Progenitor cell of endocrine pancreas (in vitro differentiated cells): ENCODE data around the gene CAPZA1. TPM values are rescaled to one million over a fixed set of nuclear protein-coding genes. Genes with fewer than 3 reads are reported as not detected.
A peak's percentile ranks its signal among the peaks of the same experiment; 100 is the strongest.

ENCODE experiments used
- DNase-seq: peaks from one replicate; pipeline ENCODE4 v3.0.0; 2021; ENCODE audit warnings: low spot score; ENCODE audit not compliant: unreplicated experiment
- H3K27ac Mint-ChIP-seq: 2 replicates; pipeline ENCODE4 v1.8.0; 2021; ENCODE audit warnings: mild to moderate bottlenecking, moderate library complexity, mixed read lengths
- H3K27me3 Mint-ChIP-seq: 2 replicates; pipeline ENCODE4 v1.8.0; 2021; ENCODE audit warnings: mixed read lengths
- H3K36me3 Mint-ChIP-seq: 2 replicates; pipeline ENCODE4 v1.8.0; 2022; ENCODE audit warnings: mixed read lengths; ENCODE audit not compliant: insufficient read depth
- H3K4me1 Mint-ChIP-seq: 2 replicates; pipeline ENCODE4 v1.8.0; 2021; ENCODE audit warnings: low read depth, mixed read lengths
- H3K4me3 Mint-ChIP-seq: 2 replicates; pipeline ENCODE4 v1.8.0; 2021; ENCODE audit warnings: low read depth, mild to moderate bottlenecking, moderate library complexity, mixed read lengths
- H3K9me3 Mint-ChIP-seq: 2 replicates; pipeline ENCODE4 v1.8.0; 2021; ENCODE audit warnings: low read depth, mixed read lengths
- total RNA-seq: library from RNA; stranded (reverse); gene quantifications from 2 replicates; pipeline ENCODE4 v1.2.1, GENCODE V29; 2021
- TF ChIP-seq, protein P1 (sequence below): fragments of 200-600 bp; sonication (generic); IDR thresholded peaks from one replicate; pipeline ENCODE4 v1.5.0; 2021; ENCODE audit warnings: antibody characterized with exemption, mild to moderate bottlenecking; ENCODE audit not compliant: unreplicated experiment

Gene CAPZA1
- total RNA-seq, 1 donor from 2014 or later: 129 TPM

DNA sequence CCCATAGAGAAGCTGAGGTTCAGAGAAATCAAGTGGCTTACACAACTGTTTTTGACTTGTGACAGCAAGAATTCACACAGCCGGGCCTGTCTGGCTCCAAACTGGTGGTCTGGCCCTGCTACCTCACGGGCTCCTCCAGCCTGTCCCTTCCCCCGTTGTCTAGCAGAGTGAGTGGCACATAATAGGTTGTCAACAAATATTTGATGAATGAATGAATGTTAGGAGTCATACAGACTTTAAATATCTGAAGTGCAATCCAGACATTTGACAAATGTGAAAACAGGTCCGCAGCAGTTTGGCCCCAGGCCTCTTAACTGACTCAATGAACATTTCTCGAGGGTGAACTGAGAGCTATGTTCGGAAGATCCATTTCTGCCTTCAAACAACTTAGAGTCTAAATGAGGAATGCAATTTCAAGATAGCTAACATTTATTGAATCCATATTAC is 88.4 kb downstream of the CAPZA1 start:
- peaks cover 26% of the 10 kb centered on the region for H3K4me1 Mint-ChIP-seq
- peak overlapping the region; percentile 72 for H3K4me3 Mint-ChIP-seq
- H3K9me3 Mint-ChIP-seq: no peaks in the 10 kb centered on the region
- no peak for DNase-seq
- H3K27ac Mint-ChIP-seq: no peak overlapping the region
- peaks cover 57% of the 10 kb centered on the region for H3K27me3 Mint-ChIP-seq
- no peaks in the 10 kb centered on the region for H3K36me3 Mint-ChIP-seq
- TF ChIP-seq, protein P1, sequence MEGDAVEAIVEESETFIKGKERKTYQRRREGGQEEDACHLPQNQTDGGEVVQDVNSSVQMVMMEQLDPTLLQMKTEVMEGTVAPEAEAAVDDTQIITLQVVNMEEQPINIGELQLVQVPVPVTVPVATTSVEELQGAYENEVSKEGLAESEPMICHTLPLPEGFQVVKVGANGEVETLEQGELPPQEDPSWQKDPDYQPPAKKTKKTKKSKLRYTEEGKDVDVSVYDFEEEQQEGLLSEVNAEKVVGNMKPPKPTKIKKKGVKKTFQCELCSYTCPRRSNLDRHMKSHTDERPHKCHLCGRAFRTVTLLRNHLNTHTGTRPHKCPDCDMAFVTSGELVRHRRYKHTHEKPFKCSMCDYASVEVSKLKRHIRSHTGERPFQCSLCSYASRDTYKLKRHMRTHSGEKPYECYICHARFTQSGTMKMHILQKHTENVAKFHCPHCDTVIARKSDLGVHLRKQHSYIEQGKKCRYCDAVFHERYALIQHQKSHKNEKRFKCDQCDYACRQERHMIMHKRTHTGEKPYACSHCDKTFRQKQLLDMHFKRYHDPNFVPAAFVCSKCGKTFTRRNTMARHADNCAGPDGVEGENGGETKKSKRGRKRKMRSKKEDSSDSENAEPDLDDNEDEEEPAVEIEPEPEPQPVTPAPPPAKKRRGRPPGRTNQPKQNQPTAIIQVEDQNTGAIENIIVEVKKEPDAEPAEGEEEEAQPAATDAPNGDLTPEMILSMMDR: no peak

DNA sequence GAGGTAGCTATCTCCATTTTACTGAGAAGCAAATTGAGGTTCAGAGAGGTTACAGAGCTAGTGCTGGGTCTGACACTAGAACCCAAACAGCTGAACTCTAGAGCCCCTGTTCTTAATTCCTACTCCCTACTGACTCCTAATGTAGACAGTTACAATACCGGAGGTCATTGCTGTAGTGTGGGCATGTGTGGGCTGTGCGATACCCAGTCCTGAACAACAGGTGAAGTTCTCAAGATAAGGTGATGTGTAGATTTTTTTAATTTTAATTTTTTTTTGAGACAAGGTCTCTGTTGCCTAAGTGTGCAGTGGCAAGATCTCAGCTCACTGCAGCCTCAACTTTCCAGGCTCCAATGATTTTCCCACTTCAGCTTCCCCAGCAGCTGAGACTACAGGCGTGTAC is 88.9 kb downstream of the CAPZA1 start:
- Mint-ChIP-seq H3K27me3 (peaks cover 61% of the 10 kb centered on the region), H3K4me1 (peaks cover 23% of the 10 kb centered on the region), H3K4me3 (no peak overlapping the region), H3K27ac (no peak overlapping the region), H3K36me3 (no peaks in the 10 kb centered on the region), H3K9me3 (no peaks in the 10 kb centered on the region)
- TF ChIP-seq, protein P1: no peak
- no peak for DNase-seq

DNA sequence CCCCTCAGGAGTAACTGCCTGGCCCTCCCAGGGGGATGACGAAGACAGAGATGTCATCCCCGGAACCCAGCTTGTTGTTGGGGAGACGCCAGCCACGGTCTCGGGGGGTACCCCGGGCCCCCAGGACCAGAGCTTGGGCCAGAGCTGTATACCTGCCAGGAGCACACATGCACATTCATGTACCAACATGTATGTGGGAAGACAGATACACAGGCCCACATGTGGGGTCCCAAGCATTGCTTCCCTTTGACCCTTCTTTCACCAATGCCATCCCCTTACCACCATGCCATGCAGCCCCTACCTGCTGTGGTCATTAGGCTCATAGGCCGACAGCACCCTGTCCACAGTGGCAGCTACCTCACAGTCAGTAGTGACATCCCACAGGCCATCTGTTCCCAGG is 90.5 kb downstream of the CAPZA1 start:
- Mint-ChIP-seq H3K27ac (no peak overlapping the region), H3K4me1 (peaks cover 15% of the 10 kb centered on the region), H3K4me3 (no peak overlapping the region), H3K36me3 (no peaks in the 10 kb centered on the region), H3K9me3 (no peaks in the 10 kb centered on the region), H3K27me3 (peaks cover 74% of the 10 kb centered on the region)
- no peak for DNase-seq
- TF ChIP-seq, protein P1: no peak

DNA sequence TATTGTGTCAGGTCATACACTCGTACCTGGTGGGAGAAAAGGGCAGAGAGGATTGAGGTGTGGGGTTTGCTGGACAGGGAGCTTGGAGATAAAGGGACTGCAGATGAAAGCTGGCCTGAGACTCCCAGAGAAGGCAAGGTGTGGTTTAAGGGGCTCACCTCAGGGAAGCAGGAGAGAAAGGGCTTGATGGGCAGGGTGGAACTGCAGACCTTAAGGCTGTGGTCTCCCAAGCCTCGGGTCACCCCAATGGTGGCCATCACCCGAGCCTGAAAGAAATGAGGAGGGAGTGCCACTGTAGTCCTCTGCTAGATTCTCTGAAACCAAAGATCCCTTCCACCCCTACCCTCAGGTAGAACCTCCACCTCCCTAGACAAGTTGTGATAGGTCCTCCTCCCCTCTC is 91.0 kb downstream of the CAPZA1 start:
- Mint-ChIP-seq H3K36me3 (no peaks in the 10 kb centered on the region), H3K27ac (no peak overlapping the region), H3K4me1 (peaks cover 12% of the 10 kb centered on the region), H3K4me3 (no peak overlapping the region), H3K9me3 (no peaks in the 10 kb centered on the region), H3K27me3 (peaks cover 74% of the 10 kb centered on the region)
- no peak for DNase-seq
- TF ChIP-seq, protein P1: no peak

DNA sequence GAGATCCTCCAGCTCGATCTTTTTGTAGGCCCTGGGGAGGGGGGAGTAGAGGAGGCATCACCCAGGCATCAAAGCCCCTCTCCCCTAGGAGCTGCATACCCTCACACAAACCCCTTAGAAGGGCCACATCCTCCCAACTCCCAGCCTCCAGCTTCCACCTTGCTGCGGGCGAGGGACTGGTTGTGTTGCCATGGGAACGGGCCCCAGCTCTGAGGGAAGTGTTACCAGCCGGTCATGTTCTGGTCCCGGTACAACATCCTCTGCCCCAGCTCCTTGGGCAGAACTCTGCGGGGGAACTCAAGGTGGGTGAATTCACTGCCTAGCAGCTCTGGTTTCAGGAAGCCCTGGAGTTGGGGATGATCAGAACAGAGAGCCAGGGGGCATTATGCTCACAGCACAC is 91.4 kb downstream of the CAPZA1 start:
- peaks cover 75% of the 10 kb centered on the region for H3K27me3 Mint-ChIP-seq
- H3K4me1 Mint-ChIP-seq: peaks cover 11% of the 10 kb centered on the region
- H3K4me3 Mint-ChIP-seq: no peak overlapping the region
- DNase-seq: no peak
- no peaks in the 10 kb centered on the region for H3K9me3 Mint-ChIP-seq
- no peaks in the 10 kb centered on the region for H3K36me3 Mint-ChIP-seq
- no peak overlapping the region for H3K27ac Mint-ChIP-seq
- TF ChIP-seq, protein P1: no peak
